Posterior vena cava (tissue), 2 donors: ENCODE measurements around the gene CD82. TPM values are rescaled to one million over a fixed set of nuclear protein-coding genes. Genes with fewer than 3 reads are reported as not detected.
A peak's percentile ranks its signal among the peaks of the same experiment; 100 is the strongest.

Experiments
- DNase-seq: peaks from one replicate; pipeline ENCODE4 v3.0.0-alpha.2; 2020; ENCODE audit warnings: low spot score
- intact Hi-C, 2 donors: fragments of 100-400 bp; cut with DNase I; formaldehyde crosslinking; loops; one replicate each; pipeline versions ENCODE4 v1.14.1 to v1.14.2; 2022 to 2023
- total RNA-seq, 2 donors: library from RNA; stranded (reverse); fragmentation: NEBNext Ultra II Directional; extraction: Animal tissue kit (Norgen Biotek cat#: 25700); gene quantifications; one replicate each; pipeline ENCODE4 v1.2.1, GENCODE V29; 2021
- donor health status: DM: yes; HTN: yes; CAD: no.
- donor health status: DM: yes; HTN: yes; CAD: no.

Gene CD82
- total RNA-seq, 2 donors from 2014 or later: 26.8 to 28.6 TPM

DNA sequence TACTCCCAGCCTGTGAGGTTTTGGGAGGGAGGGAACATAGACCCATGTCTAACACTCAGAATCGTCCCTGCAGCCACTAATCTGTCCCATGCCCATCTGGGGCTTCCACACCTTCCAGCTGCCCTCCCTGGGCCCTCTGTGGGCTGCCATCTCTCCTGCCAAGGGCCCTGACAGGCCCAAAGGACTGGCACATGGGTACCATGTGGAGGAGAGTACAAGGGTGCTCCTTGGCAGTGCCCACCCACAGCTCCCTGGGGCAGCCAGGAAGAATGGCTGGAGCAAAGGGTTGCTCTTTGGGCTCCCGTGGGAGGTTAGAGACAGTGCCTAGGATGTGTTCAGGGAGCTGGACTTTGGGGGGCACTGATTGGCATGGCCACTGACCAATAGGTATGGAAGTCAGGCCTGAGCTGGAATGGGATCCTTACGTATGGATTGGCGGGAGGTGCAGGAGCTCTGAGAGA is 56.8 kb downstream of the CD82 start:
- intact Hi-C loops: loop anchor here (2.0 to 10.0 kb wide), 4 partner anchors 103 to 289 kb away; partner anchors contain the start of gene TSPAN18 (in 2 of the 2)
- DNase-seq: peak; percentile 58

DNA sequence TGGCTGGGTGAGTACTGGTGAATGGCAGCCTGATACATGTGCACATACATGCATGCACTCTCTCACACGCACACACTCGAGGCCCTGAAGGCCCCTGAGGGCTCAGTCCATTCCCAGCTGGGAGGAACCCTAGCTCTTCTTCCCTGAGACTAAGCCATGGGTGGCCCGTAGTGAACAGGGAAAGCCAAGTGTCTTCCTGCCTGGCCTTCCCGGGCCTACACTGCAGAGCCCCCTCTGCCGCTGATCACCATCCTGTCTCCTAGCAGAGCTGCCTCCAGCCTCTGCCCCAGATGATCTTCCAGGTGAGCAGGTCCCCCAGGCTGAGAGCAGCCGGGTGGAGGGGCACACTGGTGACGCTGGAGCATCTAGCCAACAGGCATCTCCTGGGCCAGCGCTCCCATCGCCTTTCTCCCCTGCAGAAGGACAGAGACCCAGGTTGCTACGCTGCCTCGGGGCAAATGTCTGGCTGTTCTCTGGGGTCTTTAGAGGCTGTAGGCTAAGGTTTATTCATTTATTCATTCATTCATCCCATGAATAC is 57.3 kb downstream of the CD82 start:
- peak; percentile 63 for DNase-seq
- intact Hi-C loops: loop anchor here (2.0 to 10.0 kb wide), 4 partner anchors 102 to 288 kb away; partner anchors contain the start of gene TSPAN18 (in 2 of the 2)

DNA sequence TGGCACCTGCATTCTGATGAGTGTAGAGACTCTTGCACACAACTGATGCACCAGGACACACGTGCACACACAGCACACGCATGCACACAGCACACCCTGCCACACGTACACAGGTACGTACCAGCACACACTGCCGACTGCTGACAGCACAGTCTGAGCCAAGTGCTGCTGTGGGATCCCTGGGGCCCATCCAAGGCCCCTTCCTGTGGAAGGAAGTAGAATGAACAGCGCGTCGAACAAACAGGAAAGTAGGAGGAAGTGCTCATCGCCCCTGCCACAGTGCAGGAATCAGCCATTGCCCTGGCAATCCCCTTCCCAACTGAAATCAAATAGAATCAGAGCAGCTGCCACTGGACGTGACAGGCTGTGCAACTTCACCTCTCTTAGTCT is 57.9 kb downstream of the CD82 start:
- DNase-seq: peak; percentile 44
- intact Hi-C loops: loop anchor here (2.0 to 10.0 kb wide), 4 partner anchors 101 to 287 kb away; partner anchors contain the start of gene TSPAN18 (in 2 of the 2)

DNA sequence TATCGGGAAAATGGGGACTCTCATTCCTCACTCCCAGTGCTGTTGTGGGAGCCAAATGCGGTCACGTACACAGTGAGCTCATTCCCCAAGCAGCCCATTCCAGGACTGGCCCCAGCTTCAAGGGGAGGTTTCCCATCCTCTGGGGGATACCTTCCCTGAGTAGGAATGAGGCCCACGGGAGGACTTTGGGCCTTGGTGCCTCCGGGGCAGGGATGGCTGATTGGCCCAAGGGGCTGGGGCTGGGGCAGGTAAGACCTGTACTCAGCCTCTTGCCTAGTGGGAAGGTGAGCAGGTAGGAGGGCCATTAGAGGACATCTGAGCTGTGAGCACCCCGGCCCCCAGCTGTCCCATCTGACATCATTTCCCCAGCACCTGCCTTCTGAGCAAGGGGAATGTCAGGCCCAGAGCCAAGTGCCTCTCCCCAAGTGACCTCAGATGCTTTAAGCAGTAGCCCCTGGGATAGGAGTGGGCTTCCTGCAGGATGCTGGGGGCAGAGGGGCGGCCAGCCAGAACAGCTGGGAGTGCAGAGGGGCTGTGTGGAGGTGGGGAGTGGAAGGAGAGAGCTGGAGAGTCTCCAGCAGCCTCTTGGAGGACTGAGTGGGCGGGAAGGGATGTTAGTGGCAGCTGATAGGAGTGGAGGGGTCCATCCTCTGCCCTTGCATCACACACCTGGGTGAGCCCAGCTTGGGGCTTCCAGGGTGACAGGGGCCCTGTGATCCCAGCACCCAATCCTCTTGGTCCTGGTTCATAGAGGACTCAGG is 58.4 kb downstream of the CD82 start:
- intact Hi-C loops: loop anchor here (2.0 to 10.0 kb wide), 4 partner anchors 101 to 287 kb away; partner anchors contain the start of gene TSPAN18 (in 2 of the 2)
- DNase-seq: peak; percentile 80

DNA sequence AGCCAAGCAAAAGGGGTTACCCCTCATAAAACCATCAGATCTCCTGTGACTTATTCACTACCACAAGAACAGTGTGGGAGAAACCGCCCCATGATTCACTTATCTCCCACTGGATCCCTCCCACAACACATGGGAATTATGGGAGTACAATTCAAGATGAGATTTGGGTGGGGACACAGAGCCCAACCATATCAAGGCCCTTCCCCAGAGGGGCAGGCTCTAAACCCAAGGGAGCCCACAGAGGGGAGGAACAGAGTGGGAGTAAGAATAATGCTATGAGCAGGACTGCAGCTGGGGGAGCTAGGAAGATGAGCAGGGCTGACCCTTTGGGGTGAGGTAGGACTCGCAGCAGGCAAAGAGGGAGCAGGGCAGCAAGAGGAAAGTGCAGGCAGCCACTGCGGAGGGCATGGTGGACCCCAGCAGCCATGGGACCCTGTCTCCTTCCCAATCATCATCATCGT is 59.3 kb downstream of the CD82 start:
- DNase-seq: peak; percentile 47
- intact Hi-C loops: loop anchor here (5.0 to 10.0 kb wide), 3 partner anchors 100 to 283 kb away; partner anchors contain the start of gene TSPAN18 (in 2 of the 2)

DNA sequence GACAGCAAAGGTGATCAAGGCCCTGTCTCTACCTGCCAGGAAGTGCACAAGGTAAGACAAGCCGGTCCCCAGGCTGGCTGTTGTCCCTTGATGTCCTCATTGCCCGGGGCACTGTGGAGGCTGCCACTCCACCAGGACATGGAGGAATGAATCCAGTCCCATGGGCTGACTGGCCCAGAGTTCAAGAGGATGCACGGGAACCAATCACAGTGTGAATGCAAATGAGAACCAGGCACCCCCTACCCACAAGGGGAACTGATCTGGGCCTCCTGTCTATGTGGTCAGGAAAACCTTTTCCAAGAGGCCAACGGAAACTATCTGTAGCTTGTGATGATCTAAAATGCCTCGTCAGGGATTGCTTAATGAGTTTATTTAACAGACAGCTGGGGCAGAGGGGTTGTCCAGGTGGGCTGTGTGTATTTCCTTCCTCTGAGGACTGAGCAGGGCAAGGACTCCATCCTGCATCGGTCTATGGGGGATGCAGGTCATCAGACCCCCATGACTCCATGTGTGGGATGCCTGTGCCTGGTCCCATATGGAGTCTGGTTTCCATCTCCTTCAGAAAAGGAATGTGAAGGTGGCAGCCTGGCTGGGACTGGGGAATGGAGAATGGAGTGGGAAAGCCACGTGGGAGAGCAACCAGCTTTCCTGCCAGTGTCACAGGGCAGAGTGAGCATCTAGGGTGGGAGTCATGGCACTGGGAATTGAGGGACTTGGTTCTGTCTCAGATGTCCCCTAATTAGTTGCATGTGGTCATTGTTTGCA is 60.5 kb downstream of the CD82 start:
- DNase-seq: peak; percentile 58
- intact Hi-C loops: loop anchor here in 1 of 2 donors (10.0 kb wide), 1 partner anchor 99 kb away; the partner anchor contains the start of gene TSPAN18

DNA sequence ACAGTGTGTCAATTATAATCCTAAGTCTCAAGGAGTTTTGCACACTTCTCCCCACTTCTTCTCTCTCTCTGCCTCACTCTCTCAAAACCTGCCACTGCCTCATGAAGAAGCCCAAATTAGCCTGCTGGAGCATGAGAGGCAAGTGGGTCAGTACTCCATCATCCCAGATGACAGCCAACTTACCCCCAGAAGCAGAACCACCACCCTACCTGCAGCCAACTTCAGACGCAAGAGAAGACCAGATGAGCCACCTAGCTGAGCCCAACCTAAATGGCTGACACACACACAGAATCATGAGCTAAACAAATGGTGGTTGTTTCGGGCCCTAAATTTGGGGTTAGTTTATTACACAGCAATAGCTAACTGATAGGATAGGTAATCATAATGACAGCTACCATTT is 61.2 kb downstream of the CD82 start:
- peak; percentile 40 for DNase-seq
- intact Hi-C loops: loop anchor here in 1 of 2 donors (10.0 kb wide), 1 partner anchor 98 kb away; the partner anchor contains the start of gene TSPAN18

DNA sequence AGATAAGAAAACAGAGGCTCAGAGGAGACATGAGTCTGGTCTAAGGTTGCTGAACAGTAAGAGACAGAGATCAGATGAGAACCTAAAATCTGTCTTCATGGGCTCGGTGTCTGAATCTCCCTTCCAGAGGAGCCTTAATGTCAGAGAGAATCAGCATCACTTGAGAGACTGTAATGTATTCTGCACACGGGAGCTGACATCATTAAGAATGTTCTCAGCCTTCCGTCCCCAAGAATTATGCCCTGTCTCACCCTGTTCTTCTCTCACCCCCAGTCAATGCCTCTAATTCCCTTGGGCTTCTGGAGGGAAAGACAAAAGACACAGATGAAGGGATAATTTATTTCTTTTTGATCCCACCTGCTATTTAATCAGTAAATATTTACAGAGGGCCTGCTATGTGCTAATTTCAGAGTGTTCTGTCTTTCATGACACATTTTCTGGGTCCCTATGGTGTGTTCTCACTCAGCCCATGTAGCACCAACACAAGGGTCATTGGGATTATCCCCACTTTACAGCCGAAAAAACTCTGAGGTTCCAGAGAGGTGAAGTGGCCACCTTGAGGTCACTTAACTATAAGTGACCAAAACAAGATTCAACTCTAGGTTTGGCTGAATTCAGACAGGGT is 61.8 kb downstream of the CD82 start:
- DNase-seq: no peak
- intact Hi-C loops: loop anchor here in 1 of 2 donors (10.0 kb wide), 1 partner anchor 98 kb away; the partner anchor contains the start of gene TSPAN18

DNA sequence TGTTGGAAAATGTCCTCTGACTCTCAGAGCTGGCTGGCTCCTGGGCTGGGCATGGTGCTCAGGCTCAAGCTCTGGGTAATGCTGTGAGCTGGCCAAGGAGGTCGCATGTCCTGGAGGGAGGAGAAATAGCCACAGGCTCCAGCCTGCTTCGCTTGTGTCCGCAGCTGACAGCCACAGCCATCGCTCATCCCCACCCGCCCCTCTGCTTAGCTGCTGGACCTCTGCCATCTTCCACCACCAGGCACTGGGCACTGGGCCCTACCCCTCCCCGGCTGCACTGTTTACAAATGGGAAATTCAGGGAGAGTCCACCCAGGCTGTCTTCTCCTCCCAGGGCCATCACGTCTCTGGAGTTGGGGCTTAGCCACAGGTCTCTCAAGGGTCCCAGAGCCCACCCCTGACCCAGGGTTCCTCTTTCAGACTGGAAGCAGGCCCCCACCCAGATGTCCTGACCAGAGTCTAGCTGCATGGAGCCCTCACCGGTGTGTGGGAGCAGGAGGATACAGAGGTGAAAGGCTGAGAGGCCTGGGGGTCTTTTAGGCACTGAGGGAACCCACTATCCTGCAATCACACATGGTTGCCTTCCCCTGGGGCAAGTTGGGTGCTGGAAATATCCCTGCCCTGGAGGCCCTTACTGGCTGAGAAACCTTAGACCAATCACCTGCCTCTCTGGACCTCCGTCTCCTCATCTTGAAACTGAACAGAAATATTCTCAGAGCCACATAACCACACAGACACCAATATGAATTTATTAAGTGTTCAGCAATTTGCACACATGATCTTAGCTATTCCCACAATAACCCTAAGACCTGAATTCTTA is 62.7 kb downstream of the CD82 start:
- peak; percentile 85 for DNase-seq
- intact Hi-C loops: loop anchor here (2.0 to 10.0 kb wide), 2 partner anchors 97 to 281 kb away; partner anchors contain the start of gene TSPAN18 (in 1 of the 2)

DNA sequence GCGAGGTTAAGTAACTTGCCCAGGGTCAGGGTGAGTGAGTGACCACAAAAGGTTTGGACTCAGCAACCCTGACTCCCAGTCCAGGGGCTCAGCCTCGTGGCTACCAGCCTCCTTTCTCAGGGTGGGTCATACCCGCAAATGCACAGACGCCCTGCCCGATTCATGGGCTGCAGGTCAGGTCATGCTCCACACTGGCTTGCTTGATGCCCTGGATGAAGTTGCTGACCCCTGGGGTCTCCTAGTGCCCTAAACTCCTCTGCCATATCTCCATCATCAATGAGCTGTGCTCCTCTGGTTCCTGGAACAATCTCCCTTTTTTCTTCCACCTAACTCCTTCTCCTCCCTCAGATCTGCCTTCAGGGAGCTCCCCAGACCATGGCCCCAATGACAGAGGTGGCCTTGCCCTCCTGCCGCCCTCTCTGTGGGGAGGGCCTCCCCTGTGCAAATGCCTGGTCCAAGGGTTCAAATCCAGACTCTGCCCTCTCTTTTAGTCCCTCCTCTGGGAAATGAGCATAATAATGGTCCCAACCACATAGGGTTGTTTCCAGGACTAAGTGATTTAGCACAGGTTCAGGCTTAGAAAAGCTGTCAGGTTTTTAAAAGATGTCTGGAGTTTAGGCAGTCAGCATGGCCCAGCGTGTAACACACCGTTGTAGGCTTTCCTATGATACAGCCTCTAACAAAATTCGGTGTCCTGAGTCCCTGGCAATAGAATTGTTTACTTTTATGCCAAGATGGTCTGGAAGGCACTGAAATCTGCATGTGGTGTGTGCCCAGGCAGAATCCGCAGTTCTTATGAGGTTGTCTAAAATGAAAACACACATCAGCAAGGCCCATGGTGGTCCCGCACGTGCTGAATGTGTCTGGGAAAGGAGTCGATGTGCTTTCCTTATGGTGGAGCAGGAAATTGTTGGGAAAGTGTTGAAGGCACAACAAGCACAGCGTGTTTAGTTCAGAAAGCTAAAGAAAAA is 63.6 kb downstream of the CD82 start:
- DNase-seq: peak; percentile 66
- intact Hi-C loops: loop anchor here (2.0 to 10.0 kb wide), 2 partner anchors 96 to 280 kb away; partner anchors contain the start of gene TSPAN18 (in 1 of the 2)

DNA sequence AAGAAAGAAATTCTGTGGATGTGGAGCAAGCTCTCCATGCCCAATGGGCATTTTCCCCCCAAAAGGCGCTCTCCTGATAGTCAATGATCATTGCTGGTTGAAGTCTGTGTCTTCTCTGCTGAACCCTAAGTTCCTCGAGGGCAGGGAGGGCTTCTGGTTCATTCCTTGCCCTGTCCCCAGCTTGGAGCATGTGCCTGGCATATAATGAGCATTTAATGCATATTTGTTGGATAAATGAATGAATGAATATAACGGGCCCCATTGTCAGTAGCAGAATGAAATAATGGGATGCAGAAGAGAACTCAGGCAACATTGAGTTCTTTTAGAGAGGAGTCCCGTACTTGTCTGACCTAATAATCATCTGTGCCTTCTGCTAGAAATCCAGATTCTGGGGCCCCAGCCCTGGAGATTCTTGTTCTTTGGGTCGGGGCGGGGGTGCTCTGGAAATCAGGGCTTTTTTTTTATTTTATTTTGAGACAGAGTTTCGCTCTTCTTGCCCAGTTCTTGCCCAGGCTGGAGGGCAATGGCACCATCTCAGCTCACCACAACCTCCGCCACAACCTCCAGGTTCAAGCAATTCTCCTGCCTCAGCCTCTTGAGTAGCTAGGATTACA is 64.4 kb downstream of the CD82 start:
- DNase-seq: no peak
- intact Hi-C loops: loop anchor here (2.0 to 10.0 kb wide), 3 partner anchors 92 to 279 kb away; partner anchors contain the start of gene TSPAN18 (in 1 of the 2)

DNA sequence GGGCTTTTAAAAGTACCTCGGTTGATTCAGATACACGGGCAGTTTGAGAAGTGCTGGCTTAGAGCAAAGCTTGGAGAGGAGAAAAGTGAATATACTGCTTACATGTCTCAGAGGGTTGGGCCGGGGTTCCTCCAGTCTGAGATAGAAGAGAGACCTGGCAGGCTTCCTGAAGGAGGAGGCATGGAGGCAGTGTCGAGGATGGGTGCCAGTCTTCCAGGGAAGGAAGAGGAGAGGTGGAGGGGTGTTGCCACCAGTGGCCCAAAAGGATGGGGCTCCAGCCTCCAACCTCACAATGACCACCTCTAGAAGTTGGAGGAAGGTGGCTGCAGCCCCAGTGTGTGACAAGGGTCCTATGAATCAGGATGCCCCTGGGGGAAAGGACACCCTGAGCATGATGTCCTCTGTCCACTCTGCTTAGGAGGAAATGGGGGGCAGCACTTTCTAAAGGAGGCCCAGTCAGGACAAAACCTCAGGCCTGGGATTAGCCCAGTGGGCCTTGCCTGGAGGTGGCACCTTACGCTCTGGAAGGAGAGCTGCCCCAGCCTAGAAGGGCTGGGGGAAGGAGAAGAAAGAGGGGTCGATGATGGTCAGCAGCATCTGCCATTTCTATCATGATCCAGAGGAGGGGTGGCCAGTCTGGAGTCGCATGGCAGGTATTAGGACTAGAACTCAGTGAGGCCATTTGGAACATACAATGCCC is 65.2 kb downstream of the CD82 start:
- intact Hi-C loops: loop anchor here in 1 of 2 donors (5.0 kb wide), 1 partner anchor 92 kb away; no protein-coding TSS in a partner anchor

DNA sequence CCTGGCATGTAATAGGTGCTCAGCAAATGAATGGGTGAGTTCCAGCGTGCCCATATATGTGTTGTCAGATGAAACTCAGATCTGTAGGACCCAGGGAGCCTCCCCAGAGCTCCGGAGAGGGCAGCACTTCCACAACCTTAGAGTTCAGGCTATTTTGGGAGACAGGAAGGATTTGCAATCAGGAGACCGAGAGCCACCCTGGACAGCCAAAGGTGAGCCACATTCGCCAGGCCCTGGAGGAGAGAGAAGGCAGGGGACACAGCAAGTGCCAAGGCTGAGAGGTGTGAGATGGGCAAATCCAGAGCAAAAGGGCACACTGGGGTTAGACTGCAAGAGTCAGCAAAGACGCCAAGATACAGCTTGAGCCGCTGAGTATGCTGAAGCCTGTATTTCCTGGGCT is 66.4 kb downstream of the CD82 start:
- intact Hi-C loops: loop anchor here in 1 of 2 donors (5.0 kb wide), 1 partner anchor 90 kb away; no protein-coding TSS in a partner anchor
- peak; percentile 41 for DNase-seq

More for the DNA sequence above, 65.2 kb downstream of the CD82 start:
- peak; percentile 50 for DNase-seq

DNA sequence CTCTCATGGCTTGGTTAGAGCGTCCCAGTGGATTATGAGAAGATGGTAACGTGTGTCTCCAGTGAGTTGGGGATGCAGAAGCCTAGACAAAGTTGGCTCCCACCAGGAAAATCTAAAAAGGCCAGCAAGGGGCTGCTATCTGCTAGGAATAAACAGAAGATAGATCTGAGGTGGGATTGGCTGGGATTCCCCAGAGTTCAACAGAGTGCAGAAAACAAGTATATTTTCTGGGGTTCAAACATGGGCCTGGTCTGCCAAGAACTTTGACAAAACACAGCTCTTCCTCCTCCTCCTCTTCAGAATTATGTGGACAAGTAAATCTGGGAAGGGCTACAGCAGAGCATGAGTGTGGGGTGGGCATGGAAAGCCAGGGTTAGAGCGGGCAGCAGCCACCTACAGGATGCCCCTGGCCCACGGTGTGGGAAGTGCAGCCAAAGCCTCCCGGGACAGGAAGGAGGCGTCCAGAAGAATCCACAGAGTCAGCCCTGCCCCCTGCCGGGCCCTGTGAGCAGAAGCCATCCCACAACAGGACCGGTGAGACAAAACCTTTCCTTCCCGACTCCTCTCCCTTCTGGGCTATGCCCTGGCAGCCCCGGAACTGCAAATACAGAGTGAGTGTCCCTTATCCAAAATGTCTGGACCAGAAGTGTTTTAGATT is 67.1 kb downstream of the CD82 start:
- intact Hi-C loops: loop anchor here in 1 of 2 donors (5.0 kb wide), 1 partner anchor 90 kb away; no protein-coding TSS in a partner anchor
- peak; percentile 74 for DNase-seq

DNA sequence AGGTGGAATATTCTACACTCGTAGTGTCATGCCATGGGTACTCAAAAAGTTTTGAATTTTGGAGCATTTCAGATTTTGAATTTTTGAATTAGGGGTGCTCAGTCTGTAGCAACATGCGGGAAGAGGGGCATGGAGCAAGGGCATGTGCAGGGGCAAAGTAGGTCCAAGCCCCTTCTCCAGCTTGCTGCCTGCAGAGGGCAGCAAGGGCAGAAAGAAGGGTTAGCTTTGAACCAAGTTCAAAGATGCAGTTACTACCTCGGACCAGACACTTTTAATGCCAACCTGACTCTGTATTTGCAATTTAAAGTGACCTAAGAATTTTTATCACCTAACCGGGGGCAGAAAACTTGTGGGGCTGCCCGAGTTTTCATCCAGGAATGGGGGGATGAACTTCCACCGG is 68.2 kb downstream of the CD82 start:
- DNase-seq: peak; percentile 29
- intact Hi-C loops: loop anchor here in 1 of 2 donors (5.0 kb wide), 1 partner anchor 89 kb away; no protein-coding TSS in a partner anchor
